Stimulated activated CD4-positive, alpha-beta T cell treated with anti-CD3 and anti-CD28 coated beads, Interleukin-2, amount 100 ng/mL, for 4 hours (primary cell): Measurements from ENCODE around the gene G6PC1.

Experiments
- DNase-seq: peaks from one replicate; pipeline ENCODE4 v3.0.0-alpha.2; 2020; ENCODE audit warnings: low read depth

G6PC1 gene

GRCh38 chr17:42937712-42938596 lies 37.4 kb downstream of the G6PC1 start:
- no peak for DNase-seq

- no peak for DNase-seq
Observed at GRCh38 chr17:42944211-42944610, 43.6 kb downstream of the G6PC1 start.

GRCh38 chr17:42946812-42947211 lies 46.2 kb downstream of the G6PC1 start:
- DNase-seq = no peak

- DNase-seq = no peak
Observed at GRCh38 chr17:42950044-42950783, 49.6 kb downstream of the G6PC1 start.
